Measurements from ENCODE around the gene MYLK2. TPM values are rescaled to one million over a fixed set of nuclear protein-coding genes. Genes with fewer than 3 reads are reported as not detected.
"Not testable (repeated sequence)": the region's sequence is repeated elsewhere in the genome, so short reads cannot be mapped to it uniquely, and the experiment has no call there.

The MYLK2 gene
- total and polyA plus RNA-seq, 8 donors: 0.53 to 1.9 (median 1.0) TPM; not detected in 2

GRCh38 chr20:31809661-31810060 is 9.5 kb upstream of the MYLK2 start:
- no peak for TF ChIP-seq CTCF (IDR thresholded peaks at IDR 0.05)
- intact Hi-C loops (cut with DNase I): no loop called here
- H3K4me1 ChIP-seq: peaks cover 0 to 7% of the 10 kb centered on the region in 2 donors
- ATAC-seq: no peak
- H3K9me3 ChIP-seq: no peaks in the 10 kb centered on the region
- DNase-seq: no peak
- H3K27me3 ChIP-seq: no peaks in the 10 kb centered on the region
- H3K27ac ChIP-seq: no peak overlapping the region
- peaks cover 0 to 4% of the 10 kb centered on the region in 2 donors for H3K36me3 ChIP-seq
- H3K4me3 ChIP-seq: no peak overlapping the region

- Histone ChIP-seq H3K4me3 (no peak overlapping the region), H3K36me3 (no peaks in the 10 kb centered on the region), H3K9me3 (no peaks in the 10 kb centered on the region), H3K4me1 (peaks cover 8 to 15% of the 10 kb centered on the region in 2 donors), H3K27me3 (no peaks in the 10 kb centered on the region), H3K27ac (no peak overlapping the region)
- DNase-seq (no peak), ATAC-seq (no peak)
- intact Hi-C loops (cut with DNase I): no loop called here
- no peak for TF ChIP-seq CTCF (IDR thresholded peaks at IDR 0.05)
Observed at GRCh38 chr20:31811198-31811597, 8.0 kb upstream of the MYLK2 start.

GRCh38 chr20:31811796-31812728 is 7.1 kb upstream of the MYLK2 start:
- DNase-seq (no peak), ATAC-seq (no peak)
- Histone ChIP-seq H3K9me3 (no peaks in the 10 kb centered on the region), H3K4me3 (no peak overlapping the region), H3K27ac (no peak overlapping the region), H3K27me3 (no peaks in the 10 kb centered on the region), H3K36me3 (no peaks in the 10 kb centered on the region), H3K4me1 (peaks cover 8 to 15% of the 10 kb centered on the region in 2 donors)
- intact Hi-C loops (cut with DNase I): no loop called here
- no peak for TF ChIP-seq CTCF (IDR thresholded peaks at IDR 0.05)

GRCh38 chr20:31813611-31814010 is 5.5 kb upstream of the MYLK2 start:
- H3K9me3 ChIP-seq: no peaks in the 10 kb centered on the region
- no peaks in the 10 kb centered on the region for H3K27me3 ChIP-seq
- DNase-seq (no peak), ATAC-seq (no peak)
- no peak overlapping the region for H3K27ac ChIP-seq
- no peak overlapping the region for H3K4me3 ChIP-seq
- intact Hi-C loops (cut with DNase I): no loop called here
- H3K4me1 ChIP-seq: peaks cover 8 to 15% of the 10 kb centered on the region in 2 donors
- no peaks in the 10 kb centered on the region for H3K36me3 ChIP-seq
- no peak for TF ChIP-seq CTCF (IDR thresholded peaks at IDR 0.05)

- DNase-seq; ATAC-seq; H3K27ac ChIP-seq; intact Hi-C loops (cut with DNase I); H3K27me3 ChIP-seq; H3K4me3 ChIP-seq; H3K9me3 ChIP-seq; H3K36me3 ChIP-seq: not testable (repeated sequence)
- peaks cover 8 to 15% of the 10 kb centered on the region in 2 donors for H3K4me1 ChIP-seq
Observed at GRCh38 chr20:31814142-31814541, 5.0 kb upstream of the MYLK2 start.

All from left lung (tissue), 10 donors.